Right lobe of liver (tissue), 4 donors: Measurements from ENCODE around the gene KLHL5.

Experiments used
- POLR2A ChIP-seq: fragments of 450-650 bp; IDR thresholded peaks from one replicate; pipeline ENCODE4 v1.6.1; 2017; ENCODE audit warnings: antibody characterized with exemption, mild to moderate bottlenecking
- TF ChIP-seq, protein P1 (sequence below), 4 donors: fragments of 200-600 bp in 3 of 4; fragments of 450-650 bp in 1 of 4; IDR thresholded peaks; one replicate each; pipeline versions ENCODE4 v1.5.1 to v1.8.0; 2016 to 2022; ENCODE audit warnings: antibody characterized with exemption in 4 of 4, mild to moderate bottlenecking in 2 of 4
- donor health status: DM: no; HTN: no; CAD: no.
- donor health status: DM: no; HTN: no; CAD: no.
- donor health status: DM: no; HTN: yes; CAD: no.

DNA sequence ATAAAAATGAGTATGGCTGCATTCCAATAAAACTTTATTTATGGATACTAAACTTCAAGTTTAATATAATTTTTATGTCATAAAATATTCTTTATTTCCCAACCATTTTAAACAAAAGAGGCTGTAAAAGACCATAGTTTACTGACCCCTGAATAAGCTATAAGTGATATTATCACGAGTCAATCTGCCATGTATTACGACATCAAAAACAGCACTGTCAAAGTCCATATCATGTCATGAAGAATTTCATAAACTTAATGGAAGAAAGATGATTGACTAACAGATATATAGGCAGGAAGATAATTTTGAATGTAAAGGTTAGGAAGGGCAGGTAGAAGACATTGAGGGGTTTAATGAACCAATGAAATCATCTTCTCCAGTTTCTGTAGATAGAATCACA, 48.0 kb upstream of the KLHL5 start:
- TF ChIP-seq, protein P1, sequence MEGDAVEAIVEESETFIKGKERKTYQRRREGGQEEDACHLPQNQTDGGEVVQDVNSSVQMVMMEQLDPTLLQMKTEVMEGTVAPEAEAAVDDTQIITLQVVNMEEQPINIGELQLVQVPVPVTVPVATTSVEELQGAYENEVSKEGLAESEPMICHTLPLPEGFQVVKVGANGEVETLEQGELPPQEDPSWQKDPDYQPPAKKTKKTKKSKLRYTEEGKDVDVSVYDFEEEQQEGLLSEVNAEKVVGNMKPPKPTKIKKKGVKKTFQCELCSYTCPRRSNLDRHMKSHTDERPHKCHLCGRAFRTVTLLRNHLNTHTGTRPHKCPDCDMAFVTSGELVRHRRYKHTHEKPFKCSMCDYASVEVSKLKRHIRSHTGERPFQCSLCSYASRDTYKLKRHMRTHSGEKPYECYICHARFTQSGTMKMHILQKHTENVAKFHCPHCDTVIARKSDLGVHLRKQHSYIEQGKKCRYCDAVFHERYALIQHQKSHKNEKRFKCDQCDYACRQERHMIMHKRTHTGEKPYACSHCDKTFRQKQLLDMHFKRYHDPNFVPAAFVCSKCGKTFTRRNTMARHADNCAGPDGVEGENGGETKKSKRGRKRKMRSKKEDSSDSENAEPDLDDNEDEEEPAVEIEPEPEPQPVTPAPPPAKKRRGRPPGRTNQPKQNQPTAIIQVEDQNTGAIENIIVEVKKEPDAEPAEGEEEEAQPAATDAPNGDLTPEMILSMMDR (IDR thresholded peaks at IDR 0.05): no peak
- no peak for TF ChIP-seq POLR2A
